Measurements from ENCODE around the gene PPP1R9A. TPM values are rescaled to one million over a fixed set of nuclear protein-coding genes. Genes with fewer than 3 reads are reported as not detected.

Gene PPP1R9A
- polyA plus RNA-seq, 3 donors: not detected

- no peaks in the 10 kb centered on the region for H3K27me3 ChIP-seq (ENCODE audit: control insufficient read depth in 2 of 2, insufficient read depth in 2 of 2, low read length in 2 of 2)
- Mint-ChIP-seq H3K36me3 (no peaks in the 10 kb centered on the region), H3K27me3 (ENCODE audit: low read depth in 3 of 3) (peaks cover 0 to 2% (median 2%) of the 10 kb centered on the region in 3 donors), H3K4me1 (no peaks in the 10 kb centered on the region), H3K4me3 (no peak overlapping the region), H3K9me3 (peaks cover 0 to 3% (median 0%) of the 10 kb centered on the region in 7 donors), H3K27ac (no peak overlapping the region)
- intact Hi-C loops (cut with micrococcal nuclease): no loop called here
- H3K9me3 ChIP-seq (replicated peaks in 1 of 2; ENCODE audit: control insufficient read depth in 1 of 2, insufficient read depth in 1 of 2, low read length in 2 of 2): no peaks in the 10 kb centered on the region
- no peak overlapping the region for H3K9ac ChIP-seq (ENCODE audit: insufficient read depth, low read length, poor library complexity, severe bottlenecking)
- H3K79me2 ChIP-seq (ENCODE audit: insufficient read depth, low read length): no peaks in the 10 kb centered on the region
- H2AFZ ChIP-seq (ENCODE audit: insufficient read depth, low read depth, low read length, poor library complexity, severe bottlenecking): no peak overlapping the region
- no peak overlapping the region for H3K4me3 ChIP-seq (replicated peaks in 1 of 3; ENCODE audit: low read depth in 2 of 3, low read length in 3 of 3)
- TF ChIP-seq CTCF (IDR thresholded peaks at IDR 0.05): no peak
- no peaks in the 10 kb centered on the region for H3K36me3 ChIP-seq (replicated peaks in 1 of 2; ENCODE audit: control insufficient read depth in 1 of 2, insufficient read depth in 2 of 2, low read length in 2 of 2)
- H4K20me1 ChIP-seq (ENCODE audit: insufficient read depth, low read length): no peaks in the 10 kb centered on the region
- H3K4me1 ChIP-seq (ENCODE audit: control insufficient read depth in 1 of 2, insufficient read depth in 2 of 2, low read length in 2 of 2): no peaks in the 10 kb centered on the region
- no CpG with 5 or more reads among the region's 1 CpG for WGBS (ENCODE audit: insufficient coverage)
- H3K27ac ChIP-seq (ENCODE audit: low read depth in 1 of 2, low read length in 2 of 2): no peak overlapping the region
- DNase-seq: no peak
- H3K4me2 ChIP-seq (replicated peaks; ENCODE audit: extremely low read depth, low read length, poor library complexity, severe bottlenecking): no peak overlapping the region
These were observed 9.9 kb upstream of the PPP1R9A start for GRCh38 chr7:94897541-94897940.

DNA sequence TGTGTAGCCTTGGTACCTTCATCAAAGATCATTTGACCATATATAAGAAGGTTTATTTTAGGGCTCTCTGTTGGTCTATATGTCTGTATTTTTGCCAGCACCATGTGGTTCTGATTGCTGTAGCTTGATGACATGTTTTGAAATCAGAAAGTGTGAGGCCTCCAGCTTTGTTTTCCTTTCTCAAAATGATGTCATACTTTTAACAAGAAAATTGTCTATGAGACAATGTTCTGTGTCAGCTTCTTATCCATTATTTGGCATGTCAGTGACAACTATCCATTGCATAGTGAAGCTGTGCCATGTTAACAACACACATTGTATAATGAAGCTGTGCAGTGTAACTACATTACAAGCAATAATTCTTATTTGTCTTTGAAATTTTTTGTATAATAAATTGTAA, 9.1 kb upstream of the PPP1R9A start:
- Histone ChIP-seq H4K20me1 (ENCODE audit: insufficient read depth, low read length) (no peaks in the 10 kb centered on the region), H3K9ac (ENCODE audit: insufficient read depth, low read length, poor library complexity, severe bottlenecking) (no peak overlapping the region), H3K4me2 (replicated peaks; ENCODE audit: extremely low read depth, low read length, poor library complexity, severe bottlenecking) (no peak overlapping the region), H3K79me2 (ENCODE audit: insufficient read depth, low read length) (no peaks in the 10 kb centered on the region), H3K4me1 (ENCODE audit: control insufficient read depth in 1 of 2, insufficient read depth in 2 of 2, low read length in 2 of 2) (no peaks in the 10 kb centered on the region), H3K27me3 (ENCODE audit: control insufficient read depth in 2 of 2, insufficient read depth in 2 of 2, low read length in 2 of 2) (no peaks in the 10 kb centered on the region), H3K9me3 (replicated peaks in 1 of 2; ENCODE audit: control insufficient read depth in 1 of 2, insufficient read depth in 1 of 2, low read length in 2 of 2) (no peaks in the 10 kb centered on the region), H3K36me3 (replicated peaks in 1 of 2; ENCODE audit: control insufficient read depth in 1 of 2, insufficient read depth in 2 of 2, low read length in 2 of 2) (no peaks in the 10 kb centered on the region), H3K27ac (ENCODE audit: low read depth in 1 of 2, low read length in 2 of 2) (no peak overlapping the region), H2AFZ (ENCODE audit: insufficient read depth, low read depth, low read length, poor library complexity, severe bottlenecking) (no peak overlapping the region), H3K4me3 (replicated peaks in 1 of 3; ENCODE audit: low read depth in 2 of 3, low read length in 3 of 3) (no peak overlapping the region)
- intact Hi-C loops (cut with micrococcal nuclease): no loop called here
- no peak overlapping the region for H3K27ac Mint-ChIP-seq
- H3K36me3 Mint-ChIP-seq: no peaks in the 10 kb centered on the region
- no peak for DNase-seq
- no peak for TF ChIP-seq CTCF (IDR thresholded peaks at IDR 0.05)
- H3K9me3 Mint-ChIP-seq: peaks cover 0 to 3% (median 0%) of the 10 kb centered on the region in 7 donors
- H3K4me1 Mint-ChIP-seq: no peaks in the 10 kb centered on the region
- H3K4me3 Mint-ChIP-seq: no peak overlapping the region
- H3K27me3 Mint-ChIP-seq (ENCODE audit: low read depth in 3 of 3): peaks cover 0 to 2% (median under 1%) of the 10 kb centered on the region in 3 donors
